CD4-positive, alpha-beta memory T cell (primary cell): ENCODE results near the gene ELF2. TPM values are rescaled to one million over a fixed set of nuclear protein-coding genes. Genes with fewer than 3 reads are reported as not detected.
"Not testable (repeated sequence)": the region's sequence is repeated elsewhere in the genome, so short reads cannot be mapped to it uniquely, and the experiment has no call there.

Experiments used
- CTCF ChIA-PET: fragments of 350-600 bp; sonication (Branson Sonifier 250); formaldehyde crosslinking; loops from one replicate; lab custom pipeline; 2021; ENCODE audit warnings: inconsistent platforms; ENCODE audit not compliant: partially characterized antibody; lab: Charles Lee
- POLR2A ChIA-PET: fragments of 350-600 bp; sonication (Branson Sonifier 250); formaldehyde crosslinking; loops from one replicate; lab custom pipeline; 2021; ENCODE audit not compliant: partially characterized antibody; lab: Charles Lee
- DNase-seq, 5 donors: peaks; one replicate each; pipeline versions ENCODE4 v3.0.0 to v3.0.0-alpha.2; 2020 to 2022; ENCODE audit warnings: mixed read lengths in 1 of 5
- H3K27ac ChIP-seq: one replicate; pipeline ENCODE4 v1.7.0; 2013; ENCODE audit warnings: low read depth, low read length
- H3K27me3 ChIP-seq: 2 replicates; pipeline ENCODE4 v1.7.0; 2013; ENCODE audit warnings: mild to moderate bottlenecking, low read length, moderate library complexity; ENCODE audit not compliant: insufficient read depth
- H3K36me3 ChIP-seq: 2 replicates; pipeline ENCODE4 v1.7.0; 2013; ENCODE audit warnings: mild to moderate bottlenecking, low read length, moderate library complexity; ENCODE audit not compliant: insufficient read depth
- H3K4me1 ChIP-seq: 2 replicates; pipeline ENCODE4 v1.7.0; 2013; ENCODE audit warnings: mild to moderate bottlenecking, low read length, moderate library complexity; ENCODE audit not compliant: insufficient read depth
- H3K4me3 ChIP-seq, 2 donors: one replicate each; pipeline ENCODE4 v1.7.0; 2013; ENCODE audit warnings: low read length in 2 of 2, mild to moderate bottlenecking in 1 of 2
- H3K9me3 ChIP-seq, 2 donors: one replicate each; pipeline ENCODE4 v1.7.0; 2013; ENCODE audit warnings: low read length in 2 of 2, control low read depth in 1 of 2; ENCODE audit not compliant: control insufficient read depth in 1 of 2
- H3K27ac Mint-ChIP-seq, 7 donors: one replicate each; pipeline ENCODE4 v1.8.0; 2020 to 2021; ENCODE audit warnings: mixed read lengths in 7 of 7, mild to moderate bottlenecking in 6 of 7, inconsistent platforms in 3 of 7, moderate library complexity in 3 of 7
- H3K27me3 Mint-ChIP-seq, 2 donors: one replicate each; pipeline ENCODE4 v1.8.0; 2020 to 2021; ENCODE audit warnings: mixed read lengths in 2 of 2
- H3K36me3 Mint-ChIP-seq, 2 donors: one replicate each; pipeline ENCODE4 v1.8.0; 2020 to 2021; ENCODE audit warnings: mixed read lengths in 2 of 2, inconsistent platforms in 1 of 2, mild to moderate bottlenecking in 1 of 2
- H3K4me1 Mint-ChIP-seq, 4 donors: one replicate each; pipeline ENCODE4 v1.8.0; 2020 to 2021; ENCODE audit warnings: mixed read lengths in 4 of 4, mild to moderate bottlenecking in 1 of 4
- H3K4me3 Mint-ChIP-seq, 8 donors: one replicate each; pipeline ENCODE4 v1.8.0; 2020 to 2021; ENCODE audit warnings: mixed read lengths in 8 of 8, mild to moderate bottlenecking in 7 of 8, moderate library complexity in 6 of 8, inconsistent platforms in 3 of 8
- H3K9me3 Mint-ChIP-seq, 8 donors: one replicate each; pipeline ENCODE4 v1.8.0; 2020 to 2021; ENCODE audit warnings: mixed read lengths in 8 of 8, mild to moderate bottlenecking in 5 of 8, inconsistent platforms in 3 of 8, moderate library complexity in 1 of 8
- intact Hi-C: fragments of 100-400 bp; cut with micrococcal nuclease; formaldehyde crosslinking; loops from one replicate; pipeline ENCODE4 v1.15.1; 2023
- polyA plus RNA-seq, 2 donors: library from polyadenylated mRNA; unstranded; fragments of 300-500 nt; fragmentation: Illumina TruSeq; gene quantifications; one replicate each; pipeline ENCODE4 v1.2.3, GENCODE V29; 2021
- total RNA-seq, 2 experiments: library from RNA; stranded (reverse); gene quantifications; one replicate each; pipeline ENCODE4 v1.2.3, GENCODE V29; 2021

ELF2 gene
- total and polyA plus RNA-seq, 4 experiments from 2014 or later = 27.4 to 81.4 (median 57.4) TPM

- no peaks in the 10 kb centered on the region for H3K27me3 Mint-ChIP-seq
- H3K4me3 ChIP-seq = peak within 1 kb of the TSS; percentile 20 to 66
- peak within 1 kb of the TSS; percentile 87 to 94 (median 90) for H3K4me3 Mint-ChIP-seq
- H3K4me1 ChIP-seq = peaks cover 18% of the 10 kb centered on the region
- H3K27me3 ChIP-seq = no peaks in the 10 kb centered on the region
- H3K9me3 Mint-ChIP-seq = no peaks in the 10 kb centered on the region
- H3K27ac ChIP-seq = peak within 1 kb of the TSS; percentile 84
- ChIA-PET POLR2A (interaction anchor here (0.6 to 2.9 kb wide), 9 partner anchors 9 to 642 kb away, joined by 3 to 29 read pairs (median 9); partner anchors contain the start of genes ELF2, NAA15, RAB33B and SETD7), CTCF (interaction anchor here (1.0 to 9.8 kb wide), 5 partner anchors 8 to 636 kb away, joined by 3 to 122 read pairs (median 4); no protein-coding TSS in a partner anchor)
- H3K36me3 ChIP-seq = no peaks in the 10 kb centered on the region
- intact Hi-C loops = loop anchor here (1.0 to 5.0 kb wide), 6 partner anchors 68 to 1507 kb away; partner anchors contain the start of genes ELF2, ELMOD2, NAA15 and NDUFC1
- peaks cover 0 to 2% of the 10 kb centered on the region in 2 donors for H3K36me3 Mint-ChIP-seq
- H3K27ac Mint-ChIP-seq = peak within 1 kb of the TSS; percentile 93 to 100 (median 99)
- peak; percentile 90 to 96 (median 93) for DNase-seq
- peaks cover 13 to 44% (median 17%) of the 10 kb centered on the region in 4 donors for H3K4me1 Mint-ChIP-seq
- no peaks in the 10 kb centered on the region for H3K9me3 ChIP-seq
Observed at GRCh38 chr4:139015269-139015947, 161.6 kb downstream of the ELF2 start, which contains the start of gene NOCT. TSS of gene NOCT (plus strand) at chr4:139015781. CDS start at chr4:139015982, 201 bp downstream.

DNA sequence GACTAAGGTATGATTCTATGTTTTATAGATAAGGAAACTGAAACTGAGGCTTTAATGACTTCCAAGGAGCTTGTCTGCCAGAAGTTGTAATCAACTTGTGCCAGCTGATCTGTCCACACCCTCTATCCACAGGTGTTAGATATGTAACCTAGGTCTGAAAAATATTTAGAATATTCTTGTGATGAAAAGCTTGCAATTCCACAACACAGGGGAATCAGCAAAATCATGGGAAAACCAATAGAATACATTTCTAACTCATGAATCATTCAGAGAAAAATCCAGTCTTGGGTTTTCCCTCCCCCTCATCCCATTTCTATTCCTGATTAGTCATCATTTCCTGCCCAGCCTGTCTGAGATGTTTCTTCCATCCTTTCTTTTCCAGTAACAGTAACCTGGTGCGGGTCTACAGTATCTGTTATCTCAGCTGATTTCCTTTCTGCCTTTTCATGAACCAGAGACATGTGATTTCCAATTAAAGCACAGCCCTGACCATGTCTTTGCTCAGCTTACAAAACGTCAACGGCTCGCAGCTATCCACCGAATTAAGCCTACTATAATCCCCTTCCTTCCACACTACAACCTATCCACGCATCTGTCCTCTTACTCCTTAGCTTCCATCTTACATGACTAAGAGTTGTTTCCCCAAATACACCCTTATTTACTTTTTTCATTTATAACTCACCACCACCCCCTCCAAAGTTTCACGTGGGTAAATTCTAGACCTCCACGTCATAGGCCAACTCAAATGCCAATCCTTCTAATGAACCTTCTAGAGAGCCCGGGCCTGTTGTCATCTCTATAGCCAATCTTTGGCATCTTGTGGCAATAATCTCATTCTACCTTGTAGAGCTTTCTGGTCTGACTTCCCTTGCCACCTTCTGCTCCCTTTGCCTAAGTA is 162.4 kb downstream of the ELF2 start:
- H3K4me3 ChIP-seq = peak overlapping the region; percentile 20 to 66
- H3K36me3 Mint-ChIP-seq = peaks cover 0 to 2% of the 10 kb centered on the region in 2 donors

GRCh38 chr4:139011225-139011950 is 165.6 kb downstream of the ELF2 start:
- Mint-ChIP-seq H3K4me3 (no peak overlapping the region), H3K27me3 (no peaks in the 10 kb centered on the region), H3K4me1 (peaks cover 10 to 21% (median 11%) of the 10 kb centered on the region in 4 donors), H3K27ac (peak overlapping the region in 1 of 7 donors; percentile 3), H3K9me3 (no peaks in the 10 kb centered on the region), H3K36me3 (peaks cover 0 to 2% of the 10 kb centered on the region in 2 donors)
- no peak for DNase-seq
- Histone ChIP-seq H3K9me3 (no peaks in the 10 kb centered on the region), H3K27ac (no peak overlapping the region), H3K4me1 (peaks cover 13% of the 10 kb centered on the region), H3K4me3 (no peak overlapping the region), H3K36me3 (no peaks in the 10 kb centered on the region), H3K27me3 (no peaks in the 10 kb centered on the region)
- ChIA-PET CTCF (no interaction called here), POLR2A (no interaction called here)
- intact Hi-C loops = no loop called here

More for the DNA sequence above, 162.4 kb downstream of the ELF2 start:
- Mint-ChIP-seq H3K4me1 (peaks cover 12 to 37% (median 17%) of the 10 kb centered on the region in 4 donors), H3K9me3 (no peaks in the 10 kb centered on the region), H3K4me3 (peak overlapping the region; percentile 85 to 94 (median 90)), H3K27ac (peak overlapping the region; percentile 93 to 100 (median 99)), H3K27me3 (no peaks in the 10 kb centered on the region)
- Histone ChIP-seq H3K9me3 (no peaks in the 10 kb centered on the region), H3K36me3 (no peaks in the 10 kb centered on the region), H3K4me1 (peaks cover 18% of the 10 kb centered on the region), H3K27me3 (no peaks in the 10 kb centered on the region), H3K27ac (peak overlapping the region; percentile 84)
- intact Hi-C loops = loop anchor here (1.0 to 5.0 kb wide), 6 partner anchors 69 to 1508 kb away; partner anchors contain the start of genes ELF2, ELMOD2, NAA15 and NDUFC1
- CTCF ChIA-PET = interaction anchor here (1.0 to 9.8 kb wide), 6 partner anchors 8 to 637 kb away, joined by 3 to 122 read pairs (median 4); no protein-coding TSS in a partner anchor
- POLR2A ChIA-PET = interaction anchor here (0.6 to 2.9 kb wide), 9 partner anchors 8 to 643 kb away, joined by 3 to 29 read pairs (median 9); partner anchors contain the start of genes ELF2, NAA15, RAB33B and SETD7
- peak in 1 of 5 donors; percentile 45 for DNase-seq

- POLR2A ChIA-PET = no interaction called here
- intact Hi-C loops = no loop called here
- H3K36me3 ChIP-seq = no peaks in the 10 kb centered on the region
- H3K4me1 ChIP-seq = peaks cover 6% of the 10 kb centered on the region
- no peak overlapping the region for H3K4me3 Mint-ChIP-seq
- CTCF ChIA-PET = interaction anchor here (1.0 kb wide), 1 partner anchor 406 kb away, joined by 3 read pairs; no protein-coding TSS in a partner anchor
- H3K9me3 ChIP-seq = no peaks in the 10 kb centered on the region
- H3K36me3 Mint-ChIP-seq = no peaks in the 10 kb centered on the region
- H3K27me3 Mint-ChIP-seq = no peaks in the 10 kb centered on the region
- H3K27ac Mint-ChIP-seq = no peak overlapping the region
- no peaks in the 10 kb centered on the region for H3K27me3 ChIP-seq
- H3K9me3 Mint-ChIP-seq = no peaks in the 10 kb centered on the region
- H3K4me1 Mint-ChIP-seq = peaks cover 2 to 8% (median 2%) of the 10 kb centered on the region in 4 donors
- no peak overlapping the region for H3K27ac ChIP-seq
- DNase-seq = no peak
- H3K4me3 ChIP-seq = no peak overlapping the region
Observed at GRCh38 chr4:139009702-139010101, 167.3 kb downstream of the ELF2 start.

- intact Hi-C loops, H3K4me1 Mint-ChIP-seq, H3K9me3 Mint-ChIP-seq, H3K27ac ChIP-seq, H3K4me1 ChIP-seq, H3K9me3 ChIP-seq, H3K27me3 Mint-ChIP-seq, H3K36me3 ChIP-seq, H3K36me3 Mint-ChIP-seq, H3K27ac Mint-ChIP-seq, H3K4me3 ChIP-seq, POLR2A ChIA-PET, H3K27me3 ChIP-seq, DNase-seq, H3K4me3 Mint-ChIP-seq: not testable (repeated sequence)
- CTCF ChIA-PET = interaction anchor here (1.2 kb wide), 1 partner anchor 10 kb away, joined by 4 read pairs; no protein-coding TSS in a partner anchor
Observed at GRCh38 chr4:139008278-139008677, 168.7 kb downstream of the ELF2 start.

GRCh38 chr4:139007640-139008039 is 169.4 kb downstream of the ELF2 start:
- Histone ChIP-seq H3K9me3 (no peaks in the 10 kb centered on the region), H3K27ac (no peak overlapping the region), H3K27me3 (no peaks in the 10 kb centered on the region), H3K36me3 (no peaks in the 10 kb centered on the region), H3K4me3 (no peak overlapping the region), H3K4me1 (no peaks in the 10 kb centered on the region)
- CTCF ChIA-PET = interaction anchor here (0.7 to 1.2 kb wide), 2 partner anchors 9 to 11 kb away, joined by 3 to 4 read pairs; no protein-coding TSS in a partner anchor
- Mint-ChIP-seq H3K36me3 (no peaks in the 10 kb centered on the region), H3K27ac (no peak overlapping the region), H3K27me3 (no peaks in the 10 kb centered on the region), H3K9me3 (no peaks in the 10 kb centered on the region), H3K4me1 (no peaks in the 10 kb centered on the region), H3K4me3 (no peak overlapping the region)
- POLR2A ChIA-PET = no interaction called here
- intact Hi-C loops = no loop called here
- no peak for DNase-seq
